OCI-LY3 (cell line): ENCODE data around the gene FAM156A.

ENCODE experiments used
- CTCF ChIP-seq: fragments of 200-600, 300-600 bp; sonication (generic); IDR thresholded peaks from 2 replicates; pipeline ENCODE4 v1.5.1; 2014; ENCODE audit warnings: antibody characterized with exemption, low read length, low read depth
- EZH2phosphoT487 ChIP-seq: fragments of 200-600 bp; shearing (Covaris generic); IDR thresholded peaks from 2 replicates; pipeline ENCODE4 v1.6.1; 2018; ENCODE audit warnings: antibody characterized with exemption, mixed run types, low read depth

- TF ChIP-seq CTCF, result no peak
- TF ChIP-seq EZH2phosphoT487, result no peak
These were observed 47.0 kb upstream of the FAM156A start for GRCh38 chrX:53005327-53005726.
